Neural cell (in vitro differentiated cells): ENCODE data around the gene SLC35A5. TPM values are rescaled to one million over a fixed set of nuclear protein-coding genes. Genes with fewer than 3 reads are reported as not detected.
"Not testable (repeated sequence)": the region's sequence is repeated elsewhere in the genome, so short reads cannot be mapped to it uniquely, and the experiment has no call there.

Experiments used
- H2AFZ ChIP-seq: fragments of 200-600, 300-800 bp; sonication (generic), shearing (Covaris generic); 2 replicates; pipeline ENCODE4 v1.6.0; 2014; ENCODE audit warnings: low read depth, mild to moderate bottlenecking, antibody characterized with exemption, low read length, moderate library complexity
- H3F3A ChIP-seq: fragments of 200-600 bp; shearing (Covaris generic); 2 replicates; pipeline ENCODE4 v1.6.1; 2016; ENCODE audit warnings: mild to moderate bottlenecking, moderate library complexity, mixed read lengths, antibody characterized with exemption, low read length; ENCODE audit not compliant: insufficient read depth, poor library complexity, severe bottlenecking
- H3K27ac ChIP-seq: fragments of 200-600, 300-800 bp; sonication (generic), shearing (Covaris generic); 2 replicates; pipeline ENCODE4 v1.5.1; 2014; ENCODE audit warnings: mild to moderate bottlenecking, low read length, moderate library complexity
- H3K27me3 ChIP-seq: fragments of 300-800, 200-600 bp; sonication (generic), shearing (Covaris generic); 2 replicates; pipeline ENCODE4 v1.6.0; 2014; ENCODE audit warnings: mild to moderate bottlenecking, low read depth, low read length, moderate library complexity; ENCODE audit not compliant: insufficient read depth
- H3K36me3 ChIP-seq: fragments of 300-800, 200-600 bp; sonication (generic), shearing (Covaris generic); 2 replicates; pipeline ENCODE4 v1.5.1; 2014; ENCODE audit warnings: mild to moderate bottlenecking, antibody characterized with exemption, low read length, moderate library complexity; ENCODE audit not compliant: insufficient read depth
- H3K4me2 ChIP-seq: fragments of 300-800, 200-600 bp; sonication (generic), shearing (Covaris generic); 2 replicates; pipeline ENCODE4 v1.6.0; 2014; ENCODE audit warnings: mild to moderate bottlenecking, low read length
- H3K4me3 ChIP-seq: fragments of 300-800, 200-600 bp; sonication (generic), shearing (Covaris generic); 2 replicates; pipeline ENCODE4 v1.5.1; 2014; ENCODE audit warnings: mild to moderate bottlenecking, low read length, moderate library complexity
- H3K79me2 ChIP-seq: fragments of 200-600 bp; shearing (Covaris generic); replicated peaks from 2 replicates; pipeline ENCODE4 v1.6.0; 2014; ENCODE audit warnings: mild to moderate bottlenecking, low read length, moderate library complexity; ENCODE audit not compliant: insufficient read depth
- H3K9ac ChIP-seq: fragments of 300-800, 200-600 bp; sonication (generic), shearing (Covaris generic); 2 replicates; pipeline ENCODE4 v1.6.1; 2016; ENCODE audit warnings: mild to moderate bottlenecking, low read length, mixed read lengths
- H3K9me2 ChIP-seq: fragments of 200-600 bp; shearing (Covaris generic); 2 replicates; pipeline ENCODE4 v1.6.1; 2016; ENCODE audit warnings: mild to moderate bottlenecking, low read length, mixed read lengths; ENCODE audit not compliant: insufficient read depth
- H3K9me3 ChIP-seq: fragments of 200-600, 300-800 bp; sonication (generic), shearing (Covaris generic); 2 replicates; pipeline ENCODE4 v1.6.1; 2016; ENCODE audit warnings: mild to moderate bottlenecking, mixed run types, low read length, moderate library complexity, mixed read lengths
- H4K20me1 ChIP-seq: fragments of 200-600 bp; shearing (Covaris generic); 2 replicates; pipeline ENCODE4 v1.6.1; 2016; ENCODE audit warnings: mild to moderate bottlenecking, mixed run types; ENCODE audit not compliant: insufficient read depth
- EP300 ChIP-seq: fragments of 450-650 bp; conservative IDR thresholded peaks from 2 replicates; pipeline ENCODE4 v1.6.1; 2014; ENCODE audit warnings: antibody characterized with exemption, mild to moderate bottlenecking, moderate library complexity; ENCODE audit not compliant: poor library complexity, severe bottlenecking
- EZH2 ChIP-seq: fragments of 200-600, 300-800 bp; shearing (Covaris generic), sonication (generic); IDR thresholded peaks from 2 replicates; pipeline ENCODE4 v1.6.1; 2014; ENCODE audit warnings: antibody characterized with exemption, low read length, borderline replicate concordance, mild to moderate bottlenecking; ENCODE audit not compliant: insufficient read depth, poor library complexity, severe bottlenecking
- MXI1 ChIP-seq: fragments of 450-650 bp; conservative IDR thresholded peaks from 2 replicates; pipeline ENCODE4 v1.6.1; 2014; ENCODE audit warnings: antibody characterized with exemption, mild to moderate bottlenecking; ENCODE audit not compliant: poor library complexity, severe bottlenecking
- POLR2AphosphoS5 ChIP-seq: IDR thresholded peaks from 2 replicates; pipeline ENCODE4 v1.6.1; 2012
- RAD21 ChIP-seq: fragments of 450-650 bp; conservative IDR thresholded peaks from 2 replicates; pipeline ENCODE4 v1.6.1; 2014; ENCODE audit warnings: antibody characterized with exemption, mild to moderate bottlenecking, moderate library complexity
- SMC3 ChIP-seq: fragments of 450-650 bp; conservative IDR thresholded peaks from 2 replicates; pipeline ENCODE4 v1.6.1; 2014; ENCODE audit warnings: antibody characterized with exemption, mild to moderate bottlenecking, moderate library complexity; ENCODE audit not compliant: poor library complexity
- TAF1 ChIP-seq: IDR thresholded peaks from 2 replicates; pipeline ENCODE4 v1.6.1; 2012; ENCODE audit warnings: low read depth
- polyA plus RNA-seq: library from polyadenylated mRNA; depleted of rRNA; stranded (reverse); fragments of >200 nt; gene quantifications from 2 replicates; pipeline ENCODE4 v1.2.3, GENCODE V29; 2014
- TF ChIP-seq, protein P1 (sequence below): fragments of 450-650 bp; IDR thresholded peaks from 2 replicates; pipeline ENCODE4 v1.5.1; 2014; ENCODE audit warnings: antibody characterized with exemption, mild to moderate bottlenecking, moderate library complexity; ENCODE audit not compliant: poor library complexity, severe bottlenecking
- TF ChIP-seq, protein P2 (sequence below): IDR thresholded peaks from 2 replicates; pipeline ENCODE4 v1.6.1; 2012; ENCODE audit warnings: borderline replicate concordance

SLC35A5 gene
- polyA plus RNA-seq, 1 donor from 2014 or later = 100 TPM

DNA sequence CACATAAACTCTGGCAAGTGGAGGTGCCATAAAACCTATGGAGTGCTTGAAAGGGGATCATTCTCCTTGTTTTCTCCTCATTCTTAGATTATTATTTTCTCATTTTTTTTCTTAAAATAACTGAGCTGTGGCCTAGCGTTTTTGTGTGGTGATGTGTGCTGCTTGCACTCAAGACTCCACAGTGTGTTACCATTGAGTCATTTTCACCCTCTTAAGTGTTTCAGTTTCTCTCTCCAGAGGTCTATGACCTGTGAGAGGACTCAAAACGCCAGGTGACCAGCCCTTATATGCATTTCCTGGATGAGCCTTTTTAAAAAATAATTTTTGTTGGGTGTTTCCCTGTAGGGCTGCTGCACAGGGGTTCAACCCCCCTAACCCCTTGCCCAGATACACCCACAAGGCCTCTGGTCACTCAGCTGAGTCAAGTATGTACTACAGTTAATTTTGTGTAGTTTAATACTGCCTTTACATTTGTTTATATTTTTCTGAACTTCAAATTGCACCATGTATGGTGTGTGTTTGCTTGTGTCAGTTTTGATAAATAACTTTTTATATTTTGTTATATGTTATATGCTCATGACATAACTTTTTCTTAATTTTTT is 47.2 kb upstream of the SLC35A5 start:
- H3K27me3 ChIP-seq = no peaks in the 10 kb centered on the region
- H3K27ac ChIP-seq = no peak overlapping the region

DNA sequence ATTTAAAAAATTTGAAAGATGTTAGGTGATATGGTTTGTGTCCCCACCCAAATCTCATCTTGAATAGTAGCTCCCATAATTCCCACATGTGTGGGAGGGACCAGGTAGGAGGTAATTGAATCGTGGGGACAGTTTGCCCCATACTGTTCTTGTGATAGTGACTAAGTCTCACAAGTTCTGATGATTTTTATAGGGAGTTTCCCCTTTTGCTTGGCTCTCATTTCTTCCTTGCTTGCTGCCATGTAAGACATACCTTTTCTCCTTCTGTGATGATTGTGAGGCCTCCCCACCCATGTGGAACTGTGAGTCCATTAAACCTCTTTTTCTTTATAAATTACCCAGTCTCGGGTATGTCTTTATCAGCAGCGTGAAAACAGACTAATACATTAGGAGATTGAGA is 42.9 kb upstream of the SLC35A5 start:
- not testable (repeated sequence) for H3K79me2 ChIP-seq, H3K4me2 ChIP-seq, H2AFZ ChIP-seq, H3K27ac ChIP-seq, H3K9me2 ChIP-seq, H3K9me3 ChIP-seq, H3K9ac ChIP-seq, H3K36me3 ChIP-seq, H4K20me1 ChIP-seq, H3F3A ChIP-seq, H3K4me3 ChIP-seq, H3K27me3 ChIP-seq

More for the DNA sequence above, 47.2 kb upstream of the SLC35A5 start:
- Histone ChIP-seq H3K9me2 (no peaks in the 10 kb centered on the region), H3K4me2 (no peak overlapping the region), H3K9ac (no peak overlapping the region), H3K9me3 (no peaks in the 10 kb centered on the region), H3K79me2 (no peaks in the 10 kb centered on the region), H3K4me3 (no peak overlapping the region), H3K36me3 (no peaks in the 10 kb centered on the region), H3F3A (no peaks in the 10 kb centered on the region), H2AFZ (no peak overlapping the region), H4K20me1 (no peaks in the 10 kb centered on the region)
- TF ChIP-seq, protein P1, sequence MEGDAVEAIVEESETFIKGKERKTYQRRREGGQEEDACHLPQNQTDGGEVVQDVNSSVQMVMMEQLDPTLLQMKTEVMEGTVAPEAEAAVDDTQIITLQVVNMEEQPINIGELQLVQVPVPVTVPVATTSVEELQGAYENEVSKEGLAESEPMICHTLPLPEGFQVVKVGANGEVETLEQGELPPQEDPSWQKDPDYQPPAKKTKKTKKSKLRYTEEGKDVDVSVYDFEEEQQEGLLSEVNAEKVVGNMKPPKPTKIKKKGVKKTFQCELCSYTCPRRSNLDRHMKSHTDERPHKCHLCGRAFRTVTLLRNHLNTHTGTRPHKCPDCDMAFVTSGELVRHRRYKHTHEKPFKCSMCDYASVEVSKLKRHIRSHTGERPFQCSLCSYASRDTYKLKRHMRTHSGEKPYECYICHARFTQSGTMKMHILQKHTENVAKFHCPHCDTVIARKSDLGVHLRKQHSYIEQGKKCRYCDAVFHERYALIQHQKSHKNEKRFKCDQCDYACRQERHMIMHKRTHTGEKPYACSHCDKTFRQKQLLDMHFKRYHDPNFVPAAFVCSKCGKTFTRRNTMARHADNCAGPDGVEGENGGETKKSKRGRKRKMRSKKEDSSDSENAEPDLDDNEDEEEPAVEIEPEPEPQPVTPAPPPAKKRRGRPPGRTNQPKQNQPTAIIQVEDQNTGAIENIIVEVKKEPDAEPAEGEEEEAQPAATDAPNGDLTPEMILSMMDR = no peak
- TF ChIP-seq TAF1 (no peak), RAD21 (no peak), SMC3 (no peak), MXI1 (no peak), EZH2 (no peak), EP300 (no peak)

DNA sequence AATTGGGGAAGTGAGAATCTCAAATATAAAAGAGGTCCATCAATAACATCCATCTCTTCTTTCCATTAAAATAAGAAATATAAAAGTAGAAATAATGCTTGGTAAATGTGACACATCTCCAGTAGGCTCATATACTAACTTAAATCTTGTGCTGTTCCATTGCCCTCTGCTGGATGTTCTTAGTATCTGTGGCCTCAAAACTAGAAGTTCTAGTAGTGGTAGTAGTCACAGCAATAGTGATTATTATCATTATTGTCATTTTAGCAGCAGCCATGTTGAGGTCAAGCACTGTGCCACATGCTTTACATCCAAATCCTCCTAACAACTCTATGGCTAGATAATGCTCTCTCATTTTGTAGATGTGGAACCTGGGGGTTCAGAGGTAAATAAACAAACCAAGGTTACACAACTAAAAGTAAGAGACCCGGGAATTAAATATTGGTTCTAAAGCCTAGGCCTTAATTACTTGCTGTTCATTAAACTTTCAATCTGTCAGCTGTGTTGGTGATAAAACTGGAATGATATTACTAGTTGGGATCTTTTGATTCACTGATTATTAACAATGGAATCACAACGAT is 42.3 kb upstream of the SLC35A5 start:
- Histone ChIP-seq H2AFZ (no peak overlapping the region), H4K20me1 (no peaks in the 10 kb centered on the region), H3K4me3 (no peak overlapping the region), H3K9me2 (no peaks in the 10 kb centered on the region), H3K27me3 (no peaks in the 10 kb centered on the region), H3K9ac (no peak overlapping the region), H3K36me3 (no peaks in the 10 kb centered on the region), H3K79me2 (no peaks in the 10 kb centered on the region), H3K4me2 (no peak overlapping the region), H3F3A (no peaks in the 10 kb centered on the region), H3K27ac (no peak overlapping the region), H3K9me3 (no peaks in the 10 kb centered on the region)
- TF ChIP-seq MXI1 = no peak
- TF ChIP-seq SMC3 = peak; percentile 93
- TF ChIP-seq, protein P1 = peak; percentile 85
- peak; percentile 88 for TF ChIP-seq RAD21
- no peak for TF ChIP-seq EP300
- no peak for TF ChIP-seq POLR2AphosphoS5
- no peak for TF ChIP-seq TAF1
- TF ChIP-seq EZH2 = no peak
- TF ChIP-seq, protein P2, sequence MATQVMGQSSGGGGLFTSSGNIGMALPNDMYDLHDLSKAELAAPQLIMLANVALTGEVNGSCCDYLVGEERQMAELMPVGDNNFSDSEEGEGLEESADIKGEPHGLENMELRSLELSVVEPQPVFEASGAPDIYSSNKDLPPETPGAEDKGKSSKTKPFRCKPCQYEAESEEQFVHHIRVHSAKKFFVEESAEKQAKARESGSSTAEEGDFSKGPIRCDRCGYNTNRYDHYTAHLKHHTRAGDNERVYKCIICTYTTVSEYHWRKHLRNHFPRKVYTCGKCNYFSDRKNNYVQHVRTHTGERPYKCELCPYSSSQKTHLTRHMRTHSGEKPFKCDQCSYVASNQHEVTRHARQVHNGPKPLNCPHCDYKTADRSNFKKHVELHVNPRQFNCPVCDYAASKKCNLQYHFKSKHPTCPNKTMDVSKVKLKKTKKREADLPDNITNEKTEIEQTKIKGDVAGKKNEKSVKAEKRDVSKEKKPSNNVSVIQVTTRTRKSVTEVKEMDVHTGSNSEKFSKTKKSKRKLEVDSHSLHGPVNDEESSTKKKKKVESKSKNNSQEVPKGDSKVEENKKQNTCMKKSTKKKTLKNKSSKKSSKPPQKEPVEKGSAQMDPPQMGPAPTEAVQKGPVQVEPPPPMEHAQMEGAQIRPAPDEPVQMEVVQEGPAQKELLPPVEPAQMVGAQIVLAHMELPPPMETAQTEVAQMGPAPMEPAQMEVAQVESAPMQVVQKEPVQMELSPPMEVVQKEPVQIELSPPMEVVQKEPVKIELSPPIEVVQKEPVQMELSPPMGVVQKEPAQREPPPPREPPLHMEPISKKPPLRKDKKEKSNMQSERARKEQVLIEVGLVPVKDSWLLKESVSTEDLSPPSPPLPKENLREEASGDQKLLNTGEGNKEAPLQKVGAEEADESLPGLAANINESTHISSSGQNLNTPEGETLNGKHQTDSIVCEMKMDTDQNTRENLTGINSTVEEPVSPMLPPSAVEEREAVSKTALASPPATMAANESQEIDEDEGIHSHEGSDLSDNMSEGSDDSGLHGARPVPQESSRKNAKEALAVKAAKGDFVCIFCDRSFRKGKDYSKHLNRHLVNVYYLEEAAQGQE = no peak

DNA sequence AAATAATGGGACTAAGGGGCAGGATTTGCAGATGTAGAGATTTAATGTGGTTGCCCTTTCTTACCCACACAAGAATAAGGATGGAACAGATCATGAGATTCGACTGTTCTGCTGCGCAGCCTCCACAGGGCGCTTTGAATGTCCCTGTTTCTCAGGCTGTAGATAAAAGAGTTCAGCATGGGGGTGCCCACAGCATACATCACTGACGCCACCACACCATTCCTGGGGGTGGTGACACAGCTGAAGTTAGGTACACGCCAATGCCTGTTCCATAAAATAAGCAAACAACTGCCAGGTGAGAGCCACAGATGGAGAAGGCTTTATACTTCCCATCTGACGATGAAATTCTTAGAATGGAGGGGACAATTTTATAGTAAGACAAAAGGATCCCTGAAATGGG is 37.7 kb upstream of the SLC35A5 start:
- not testable (repeated sequence) for H3K36me3 ChIP-seq, H3K79me2 ChIP-seq, H3K9me2 ChIP-seq, H3K9me3 ChIP-seq, H4K20me1 ChIP-seq, H3K4me2 ChIP-seq, H2AFZ ChIP-seq, H3F3A ChIP-seq, H3K9ac ChIP-seq, H3K27me3 ChIP-seq, H3K27ac ChIP-seq, H3K4me3 ChIP-seq
